AG04450 (cell line): ENCODE measurements around the gene SIM2. TPM values are rescaled to one million over a fixed set of nuclear protein-coding genes. Genes with fewer than 3 reads are reported as not detected.

ENCODE experiments used
- CTCF ChIA-PET: fragments of 300-600, 350-600 bp; formaldehyde crosslinking; extraction: SDS; loops from one replicate; lab custom pipeline; 2022; ENCODE audit warnings: antibody characterized with exemption, inconsistent platforms; lab: Charles Lee
- POLR2A ChIA-PET: fragments of 350-600 bp; formaldehyde crosslinking; extraction: SDS; loops from one replicate; lab custom pipeline; 2021; ENCODE audit warnings: antibody characterized with exemption, inconsistent platforms; lab: Yijun Ruan, JAX
- DNase-seq: peaks from one replicate; pipeline ENCODE4 v3.0.0-alpha.2; 2011; ENCODE audit warnings: low read depth, low spot score
- H3K27ac ChIP-seq: one replicate; pipeline ENCODE4 v1.5.1; 2012; ENCODE audit warnings: low read depth, low read length, control low read depth
- H3K27me3 ChIP-seq: one replicate; pipeline ENCODE4 v1.6.0; 2012; ENCODE audit warnings: low read length; ENCODE audit not compliant: control insufficient read depth, insufficient read depth
- H3K4me3 ChIP-seq: 2 replicates; pipeline ENCODE4 v1.5.1; 2011; ENCODE audit warnings: mild to moderate bottlenecking, low read depth, low read length, control low read depth
- H3K9me3 ChIP-seq: 2 replicates; pipeline ENCODE4 v1.5.1; 2012; ENCODE audit warnings: low read length; ENCODE audit not compliant: control insufficient read depth, insufficient read depth
- CTCF ChIP-seq: IDR thresholded peaks from 2 replicates; pipeline ENCODE4 v1.5.1; 2011; ENCODE audit warnings: low read depth, low read length, control low read depth, inconsistent platforms
- polyA plus RNA-seq: library from polyadenylated mRNA; depleted of rRNA; stranded (reverse); fragments of >200 nt; gene quantifications from 2 replicates; pipeline ENCODE4 v1.2.3, GENCODE V29; 2011

SIM2 gene
- polyA plus RNA-seq, 1 experiment = 0.46 TPM

- POLR2A ChIA-PET = no interaction called here
- no peak for DNase-seq
- CTCF ChIA-PET = interaction anchor here (1.3 kb wide), 1 partner anchor 74 kb away, joined by 3 read pairs; no protein-coding TSS in a partner anchor
- Histone ChIP-seq H3K4me3 (no peak overlapping the region), H3K27ac (no peak overlapping the region), H3K9me3 (peaks cover 4% of the 10 kb centered on the region; the same call in 1 of the 2 replicates), H3K27me3 (peaks cover 97% of the 10 kb centered on the region)
- no peak for TF ChIP-seq CTCF
Measured at GRCh38 chr21:36704281-36704957, 5.5 kb downstream of the SIM2 start.

GRCh38 chr21:36704958-36705678 lies 6.2 kb downstream of the SIM2 start:
- no peak for DNase-seq
- H3K27me3 ChIP-seq = peaks cover 98% of the 10 kb centered on the region
- POLR2A ChIA-PET = no interaction called here
- TF ChIP-seq CTCF = no peak
- no peak overlapping the region for H3K4me3 ChIP-seq
- H3K9me3 ChIP-seq = peaks cover 4% of the 10 kb centered on the region; the same call in 1 of the 2 replicates
- CTCF ChIA-PET = no interaction called here
- no peak overlapping the region for H3K27ac ChIP-seq

- ChIA-PET CTCF (no interaction called here), POLR2A (no interaction called here)
- Histone ChIP-seq H3K4me3 (no peak overlapping the region), H3K27me3 (peaks cover 98% of the 10 kb centered on the region), H3K27ac (no peak overlapping the region), H3K9me3 (peaks cover 4% of the 10 kb centered on the region; the same call in 1 of the 2 replicates)
- no peak for DNase-seq
- TF ChIP-seq CTCF = no peak
Measured at GRCh38 chr21:36705679-36706481, 7.0 kb downstream of the SIM2 start.

- no peak for TF ChIP-seq CTCF
- Histone ChIP-seq H3K27ac (no peak overlapping the region), H3K4me3 (no peak overlapping the region), H3K27me3 (peaks cover 99% of the 10 kb centered on the region), H3K9me3 (peaks cover 4% of the 10 kb centered on the region; the same call in 1 of the 2 replicates)
- CTCF ChIA-PET = no interaction called here
- POLR2A ChIA-PET = no interaction called here
- DNase-seq = no peak
Measured at GRCh38 chr21:36706482-36706852, 7.6 kb downstream of the SIM2 start.
